AG10803 (cell line): Measurements from ENCODE around the gene ZNF563.

Source experiments
- DNase-seq: peaks from one replicate; pipeline ENCODE4 v3.0.0; 2010; ENCODE audit warnings: low read depth
- H3K4me3 ChIP-seq: 2 replicates; pipeline ENCODE4 v1.5.1; 2011; ENCODE audit warnings: mild to moderate bottlenecking, low read length, control low read depth
- TF ChIP-seq, protein P1 (sequence below): conservative IDR thresholded peaks from 2 replicates; pipeline ENCODE4 v1.5.1; 2011; ENCODE audit warnings: mild to moderate bottlenecking, low read length, control low read depth, inconsistent platforms

The ZNF563 gene

GRCh38 chr19:12289790-12290065 lies 43.7 kb downstream of the ZNF563 start:
- TF ChIP-seq, protein P1, sequence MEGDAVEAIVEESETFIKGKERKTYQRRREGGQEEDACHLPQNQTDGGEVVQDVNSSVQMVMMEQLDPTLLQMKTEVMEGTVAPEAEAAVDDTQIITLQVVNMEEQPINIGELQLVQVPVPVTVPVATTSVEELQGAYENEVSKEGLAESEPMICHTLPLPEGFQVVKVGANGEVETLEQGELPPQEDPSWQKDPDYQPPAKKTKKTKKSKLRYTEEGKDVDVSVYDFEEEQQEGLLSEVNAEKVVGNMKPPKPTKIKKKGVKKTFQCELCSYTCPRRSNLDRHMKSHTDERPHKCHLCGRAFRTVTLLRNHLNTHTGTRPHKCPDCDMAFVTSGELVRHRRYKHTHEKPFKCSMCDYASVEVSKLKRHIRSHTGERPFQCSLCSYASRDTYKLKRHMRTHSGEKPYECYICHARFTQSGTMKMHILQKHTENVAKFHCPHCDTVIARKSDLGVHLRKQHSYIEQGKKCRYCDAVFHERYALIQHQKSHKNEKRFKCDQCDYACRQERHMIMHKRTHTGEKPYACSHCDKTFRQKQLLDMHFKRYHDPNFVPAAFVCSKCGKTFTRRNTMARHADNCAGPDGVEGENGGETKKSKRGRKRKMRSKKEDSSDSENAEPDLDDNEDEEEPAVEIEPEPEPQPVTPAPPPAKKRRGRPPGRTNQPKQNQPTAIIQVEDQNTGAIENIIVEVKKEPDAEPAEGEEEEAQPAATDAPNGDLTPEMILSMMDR = no peak
- no peak overlapping the region for H3K4me3 ChIP-seq
- no peak for DNase-seq

GRCh38 chr19:12287958-12288500 lies 45.4 kb downstream of the ZNF563 start:
- TF ChIP-seq, protein P1 = no peak
- H3K4me3 ChIP-seq = no peak overlapping the region
- no peak for DNase-seq

DNA sequence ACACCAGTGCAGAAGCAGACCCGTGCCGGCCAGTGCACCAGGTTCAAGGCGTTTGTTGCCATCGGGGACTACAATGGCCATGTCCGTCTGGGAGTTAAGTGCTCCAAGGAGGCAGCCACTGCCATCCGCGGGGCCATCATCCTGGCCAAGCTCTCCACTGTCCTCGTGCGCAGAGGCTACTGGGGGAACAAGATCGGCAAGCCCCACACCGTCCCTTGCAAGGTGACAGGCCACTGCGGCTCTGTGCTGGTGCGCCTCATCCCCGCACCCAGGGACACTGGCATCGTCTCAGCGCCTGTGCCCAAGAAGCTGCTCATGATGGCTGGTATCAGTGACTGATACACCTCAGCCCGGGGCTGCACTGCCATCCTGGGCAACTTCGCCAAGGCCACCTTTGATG lies 48.8 kb downstream of the ZNF563 start:
- no peak overlapping the region for H3K4me3 ChIP-seq
- TF ChIP-seq, protein P1 = no peak
- no peak for DNase-seq

DNA sequence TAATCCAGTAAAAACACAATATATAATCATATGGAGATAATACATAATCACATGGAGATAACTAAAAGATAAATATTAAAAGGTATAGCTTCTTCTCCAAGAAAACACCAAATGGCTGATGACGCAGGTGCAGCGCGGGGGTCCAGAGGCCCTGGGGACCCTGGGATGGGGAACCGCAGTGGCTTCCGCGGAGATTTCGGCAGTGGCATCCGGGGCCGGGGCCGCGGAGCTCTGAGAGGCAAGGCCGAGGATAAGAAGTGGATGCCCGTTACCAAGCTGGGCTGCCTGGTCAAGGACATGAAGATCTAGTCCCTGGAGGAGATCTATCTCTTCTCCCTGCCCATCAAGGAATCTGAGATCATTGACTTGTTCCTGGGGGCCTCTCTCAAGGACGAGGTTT lies 49.2 kb downstream of the ZNF563 start:
- DNase-seq = no peak
- TF ChIP-seq, protein P1 = no peak
- H3K4me3 ChIP-seq = no peak overlapping the region

GRCh38 chr19:12278713-12279112 lies 54.7 kb downstream of the ZNF563 start:
- DNase-seq = no peak
- TF ChIP-seq, protein P1 = no peak
- no peak overlapping the region for H3K4me3 ChIP-seq

DNA sequence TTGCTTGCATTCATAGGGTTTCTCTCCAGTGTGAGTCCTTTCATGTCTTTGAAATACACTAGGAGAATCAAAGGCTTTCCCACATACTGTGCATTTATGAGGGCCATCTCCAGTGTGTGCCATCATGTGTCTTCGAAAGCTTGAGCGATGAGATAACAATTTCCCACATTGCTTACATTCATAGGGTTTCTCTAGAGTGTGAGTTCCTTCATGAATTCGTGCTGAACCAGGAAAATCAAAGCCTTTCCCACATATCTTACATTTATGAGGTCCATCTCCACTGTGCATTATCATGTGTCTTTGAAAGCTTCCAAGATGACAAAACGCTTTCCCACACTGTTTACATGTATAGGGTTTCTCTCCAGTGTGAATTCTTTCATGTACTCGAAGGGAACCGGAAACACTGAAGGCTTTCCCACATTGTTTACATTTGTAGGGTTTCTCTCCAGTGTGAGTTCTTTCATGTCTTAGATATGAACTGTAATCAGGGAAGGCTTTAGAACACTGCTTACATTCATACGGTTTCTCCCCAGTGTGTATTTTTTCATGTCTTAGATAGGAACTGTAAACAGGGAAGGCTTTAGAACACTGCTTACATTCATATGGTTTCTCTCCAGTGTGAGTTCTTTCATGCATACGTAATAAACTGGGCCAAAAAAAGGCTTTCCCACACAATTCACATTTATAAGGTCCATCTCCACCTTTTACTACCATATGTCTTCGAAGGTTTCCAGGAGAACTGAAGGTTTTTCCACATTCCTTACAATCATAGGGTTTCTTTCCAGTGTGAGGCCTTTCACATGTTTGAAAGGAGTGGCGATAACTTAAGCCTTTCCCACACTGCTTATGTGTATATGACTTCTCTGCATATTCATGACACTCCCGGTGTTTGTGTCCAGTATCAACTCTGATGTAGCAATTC lies 60.2 kb downstream of the ZNF563 start:
- no peak for DNase-seq
- H3K4me3 ChIP-seq = no peak overlapping the region
- TF ChIP-seq, protein P1 = no peak

GRCh38 chr19:12272386-12272785 lies 61.0 kb downstream of the ZNF563 start:
- H3K4me3 ChIP-seq = no peak overlapping the region
- TF ChIP-seq, protein P1 = no peak
- no peak for DNase-seq
